Measurements from ENCODE around the gene FAM151B.
"Not testable (repeated sequence)": the region's sequence is repeated elsewhere in the genome, so short reads cannot be mapped to it uniquely, and the experiment has no call there.

FAM151B gene, protein sequence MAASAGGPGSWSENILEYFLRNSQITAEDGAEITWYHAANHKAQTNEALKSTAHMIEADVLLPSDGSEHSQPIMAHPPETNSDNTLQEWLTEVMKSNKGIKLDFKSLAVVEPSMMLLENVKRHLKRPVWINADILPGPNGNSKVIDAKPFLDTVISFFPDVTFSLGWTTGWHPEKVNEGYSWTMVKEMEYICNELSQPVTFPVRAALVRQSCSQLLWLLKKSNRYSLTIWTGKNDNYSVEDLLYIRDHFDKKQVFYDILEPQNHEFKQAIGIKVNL

DNA sequence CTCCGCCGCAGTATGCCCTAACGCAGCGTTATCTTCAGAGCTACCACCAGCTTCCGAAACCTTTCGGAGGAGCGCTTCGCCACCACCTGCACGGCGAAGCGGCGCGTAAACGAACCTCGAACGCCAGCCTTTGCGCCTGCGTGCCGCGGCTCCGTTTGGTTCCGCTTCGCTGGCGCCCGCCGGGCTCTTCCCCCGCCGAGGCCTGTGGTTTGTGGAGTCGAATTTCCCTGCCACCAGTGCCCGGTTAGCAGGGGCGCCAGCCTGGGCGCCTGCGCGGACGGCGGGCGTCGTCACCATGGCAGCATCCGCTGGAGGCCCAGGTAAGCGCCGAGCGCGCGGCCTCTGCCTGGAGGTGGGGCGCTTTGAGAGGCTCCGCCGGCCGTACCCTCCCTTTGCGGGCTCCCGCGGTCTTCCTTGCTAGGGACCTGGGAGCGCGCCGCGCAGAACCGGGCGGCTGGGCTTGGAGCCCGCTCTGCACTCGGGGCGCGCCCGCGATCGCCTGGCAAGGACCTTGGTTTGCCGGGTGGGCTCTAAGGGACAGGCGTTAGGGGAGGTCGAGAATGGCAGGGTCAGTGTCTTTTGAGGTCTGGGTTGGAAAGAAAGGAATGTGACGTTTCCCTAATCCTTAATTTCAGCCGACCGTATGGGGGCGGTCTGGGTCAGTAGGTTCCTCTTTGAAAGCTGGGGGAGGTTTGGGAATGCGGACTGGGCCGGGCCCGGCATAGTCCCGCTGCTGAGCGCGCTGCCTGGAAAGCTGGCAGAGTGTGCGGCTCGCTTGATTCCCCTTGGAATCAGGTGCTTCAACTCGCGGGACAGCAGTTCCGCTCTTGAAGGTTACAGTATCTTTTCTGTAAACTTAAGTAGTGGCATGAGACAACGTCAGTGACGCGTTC, at the start of gene FAM151B:
TSS of gene FAM151B (plus strand) at position 272 of the 893 bp plus-strand sequence. CDS start at position 296, 24 bp downstream.
- DNase-seq: peak; percentile 85

DNA sequence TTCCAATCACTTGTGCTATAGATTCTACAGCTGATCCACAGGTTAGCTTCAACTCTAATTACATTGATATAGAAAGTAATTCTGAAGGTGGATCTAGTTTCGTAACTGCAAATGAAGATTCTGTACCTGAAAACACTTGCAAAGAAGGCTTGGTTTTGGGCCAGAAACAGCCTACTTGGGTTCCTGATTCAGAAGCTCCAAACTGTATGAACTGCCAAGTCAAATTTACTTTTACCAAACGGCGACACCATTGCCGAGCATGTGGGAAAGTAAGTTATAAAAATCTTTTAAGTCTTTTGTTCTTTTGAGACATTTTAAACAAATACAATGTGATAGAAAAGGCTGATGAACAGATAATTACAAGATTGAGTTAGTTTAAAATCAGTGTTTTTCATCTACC, 49.2 kb upstream of the FAM151B start:
- no peak for DNase-seq

GRCh38 chr5:80439213-80439612, 48.7 kb upstream of the FAM151B start:
- DNase-seq: no peak

- DNase-seq: no peak
Observed at GRCh38 chr5:80442742-80443141, 45.2 kb upstream of the FAM151B start.

- no peak for DNase-seq
Observed at GRCh38 chr5:80453366-80453765, 34.5 kb upstream of the FAM151B start.

- DNase-seq: no peak
Observed at GRCh38 chr5:80463269-80463668, 24.6 kb upstream of the FAM151B start.

DNA sequence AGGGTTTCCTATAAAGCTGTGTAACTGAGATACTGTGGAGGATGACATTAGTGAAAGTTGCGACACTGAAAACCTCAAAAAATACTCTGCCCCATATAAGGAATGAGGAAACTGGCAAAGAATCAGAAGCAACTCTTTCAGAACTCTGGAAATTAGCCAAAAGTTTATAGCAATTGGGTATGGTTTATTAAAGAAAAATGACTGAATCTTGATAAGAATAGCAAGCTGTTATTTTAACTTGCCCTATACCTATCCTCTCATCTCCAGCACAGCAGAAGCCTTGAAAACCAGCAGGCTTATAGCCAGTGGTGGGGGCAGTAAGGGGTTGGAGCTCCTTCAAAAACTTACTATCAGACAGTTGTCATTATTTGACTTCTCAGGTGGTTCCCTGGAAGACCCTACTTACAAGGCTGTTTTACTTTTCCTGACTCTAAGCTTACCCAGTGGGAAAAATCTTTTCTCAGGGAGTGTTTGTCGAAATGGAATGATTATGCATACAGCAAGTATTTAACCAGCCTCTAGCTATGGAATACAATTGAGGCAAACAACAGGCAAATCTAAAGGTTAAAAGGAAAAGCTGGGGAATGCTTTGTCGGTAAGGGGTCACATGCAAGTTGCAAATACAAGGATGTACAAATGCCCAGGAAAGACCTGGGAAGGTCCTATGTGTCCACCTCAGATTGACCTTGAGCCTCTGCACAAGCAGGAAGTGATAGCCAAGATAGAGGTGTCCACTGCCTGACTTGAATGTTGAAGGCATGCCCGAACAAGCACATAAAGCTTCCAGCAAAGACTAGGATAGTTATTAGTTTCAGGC, 21.0 kb upstream of the FAM151B start:
- DNase-seq: no peak

GRCh38 chr5:80468131-80468530, 19.8 kb upstream of the FAM151B start:
- no peak for DNase-seq

GRCh38 chr5:80470631-80471030, 17.3 kb upstream of the FAM151B start:
- DNase-seq: not testable (repeated sequence)

DNA sequence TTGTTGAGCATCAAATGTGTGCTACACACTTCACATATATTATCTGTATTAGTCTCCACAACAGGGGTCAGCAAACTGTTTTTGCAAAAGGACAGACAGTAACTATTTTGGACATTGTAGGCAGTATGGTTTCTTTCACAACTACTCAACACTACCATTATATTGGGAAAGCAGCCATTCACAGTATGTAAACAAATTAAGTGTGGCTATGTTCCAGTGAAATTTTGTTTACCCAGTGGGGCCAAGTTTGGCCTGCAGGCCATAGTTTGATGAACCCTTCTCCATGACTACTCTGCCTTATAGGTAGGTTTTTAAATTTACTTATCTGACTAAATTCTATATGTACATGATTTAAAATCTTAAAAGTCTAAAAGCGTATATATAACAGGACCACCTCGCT, 13.0 kb upstream of the FAM151B start:
- DNase-seq: no peak

- DNase-seq: no peak
Observed at GRCh38 chr5:80479713-80480112, 8.2 kb upstream of the FAM151B start.

GRCh38 chr5:80480354-80480753, 7.5 kb upstream of the FAM151B start:
- no peak for DNase-seq

DNA sequence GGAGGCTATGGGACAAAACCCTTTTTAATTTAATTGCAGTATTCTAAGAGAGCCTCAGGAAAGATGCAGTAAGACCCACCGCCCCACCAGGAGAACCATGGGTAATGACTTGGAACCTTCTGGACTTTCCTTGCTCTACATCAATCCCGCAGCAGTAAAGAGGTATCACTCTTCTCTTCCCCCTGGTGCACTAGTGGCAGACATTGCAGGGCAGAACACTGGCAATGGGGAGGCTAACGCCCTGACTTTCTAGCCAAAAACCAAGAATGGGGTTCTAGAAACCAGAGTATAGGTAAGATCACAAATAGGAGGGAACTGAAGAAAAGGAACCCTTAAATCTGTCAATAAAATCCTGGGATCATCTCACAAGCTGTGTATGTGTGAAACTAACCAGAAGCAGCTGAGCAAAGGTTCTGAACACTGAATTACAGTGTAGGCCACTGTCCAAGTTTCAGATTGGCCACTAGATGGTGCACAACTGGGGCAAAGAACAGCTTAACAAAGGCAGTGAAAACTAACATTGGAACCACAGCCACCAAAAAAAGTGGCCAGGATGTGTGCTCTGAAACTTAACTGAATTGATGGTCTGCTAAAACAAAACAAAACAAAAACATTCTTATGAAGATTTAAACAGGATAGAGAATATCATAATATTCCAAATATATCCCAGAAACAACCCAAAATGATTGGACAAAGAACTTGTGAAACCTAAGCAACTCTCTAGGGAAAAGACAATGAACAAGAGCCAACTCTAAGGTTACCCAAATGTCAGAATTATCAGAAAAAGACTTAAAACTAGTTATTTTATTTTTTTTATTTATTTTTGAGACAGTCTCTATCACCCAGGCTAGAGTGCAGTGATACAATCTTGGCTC, 6.6 kb upstream of the FAM151B start:
- DNase-seq: peak; percentile 17

DNA sequence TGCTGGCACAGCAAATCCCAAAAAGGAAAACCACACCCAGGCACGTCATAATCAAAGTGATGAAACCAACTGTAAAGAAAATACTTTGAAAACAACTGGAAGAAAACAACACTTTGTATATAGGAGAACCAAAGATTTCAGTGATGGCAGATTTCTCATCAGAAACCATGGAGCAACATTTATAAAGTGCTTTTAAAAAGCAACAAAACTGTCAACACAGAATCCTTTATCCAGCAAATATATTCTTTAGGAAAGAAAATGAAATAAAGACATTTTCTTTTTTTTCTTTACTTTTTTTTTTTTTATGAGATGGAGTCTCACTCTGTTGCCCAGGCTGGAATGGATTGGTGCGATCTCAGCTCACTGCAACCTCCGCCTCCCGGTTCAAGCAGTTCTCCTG, 5.3 kb upstream of the FAM151B start:
- DNase-seq: no peak

DNA sequence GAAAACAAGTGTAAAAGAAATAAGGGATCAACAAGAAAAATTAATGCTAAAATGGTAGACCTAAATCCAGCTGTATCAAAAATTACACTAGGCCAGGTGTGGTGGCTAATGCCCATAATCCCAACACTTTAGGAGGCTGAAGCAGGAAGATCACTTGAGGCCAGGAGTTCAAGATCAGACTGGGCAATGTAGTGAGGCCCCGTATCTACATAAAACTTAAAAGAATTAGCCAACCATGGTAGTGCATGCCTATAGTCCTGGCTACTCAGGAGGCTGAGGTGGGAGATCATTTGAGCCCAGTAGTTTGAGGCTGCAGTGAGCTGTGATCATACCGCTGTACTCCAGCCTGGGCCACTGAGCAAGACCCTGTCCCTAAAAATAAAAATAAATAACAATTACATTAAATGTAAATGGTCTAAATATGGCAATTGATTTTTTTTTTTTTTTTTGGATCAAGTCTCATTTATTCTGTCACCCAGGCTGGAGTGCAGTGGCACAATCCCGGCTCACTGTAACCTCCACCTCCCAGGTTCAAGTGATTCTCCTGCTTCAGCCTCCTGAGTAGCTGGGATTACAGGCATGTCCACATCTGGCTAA, 4.2 kb upstream of the FAM151B start:
- DNase-seq: no peak

DNA sequence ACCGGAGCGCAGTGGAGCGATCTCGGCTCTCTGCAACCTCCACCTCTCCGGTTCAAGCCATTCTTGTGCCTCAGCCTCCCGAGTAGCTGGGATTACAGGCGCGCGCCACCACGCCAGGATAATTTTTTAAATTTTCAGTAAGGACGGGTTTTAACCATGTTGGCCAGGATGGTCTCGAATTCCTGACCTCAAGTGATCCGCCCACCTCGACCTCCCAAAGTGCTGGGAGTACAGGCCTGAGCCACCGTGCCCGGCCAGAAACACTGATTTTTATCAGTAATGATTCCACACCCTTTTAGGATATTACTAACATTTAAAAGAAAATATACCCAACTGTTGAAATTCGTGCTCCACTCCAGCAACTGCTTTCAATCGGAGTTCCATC, 464 bp upstream of the FAM151B start:
- no peak for DNase-seq

- no peak for DNase-seq
Observed at GRCh38 chr5:80491296-80491695, 3.4 kb downstream of the FAM151B start.

DNA sequence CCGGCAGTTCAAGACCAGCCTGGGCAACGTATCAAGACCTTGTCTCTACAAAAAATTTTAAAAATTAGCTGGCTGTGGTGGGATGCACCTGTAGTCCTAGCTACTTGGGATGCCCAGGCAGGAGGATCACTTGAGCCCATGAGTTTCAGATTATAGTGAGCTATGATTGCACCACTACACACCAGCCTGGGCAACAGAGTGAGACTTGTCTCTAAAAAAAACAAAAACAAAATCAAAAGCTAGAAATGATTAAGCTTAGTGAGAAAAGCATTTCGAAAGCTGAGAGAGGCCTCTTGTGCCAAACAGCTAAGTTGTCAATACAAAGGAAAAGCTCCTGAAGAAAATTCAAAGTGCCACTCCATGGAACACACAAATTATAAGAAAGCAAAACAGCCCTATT, 4.8 kb downstream of the FAM151B start:
- DNase-seq: no peak

- not testable (repeated sequence) for DNase-seq
Observed at GRCh38 chr5:80493443-80493842, 5.5 kb downstream of the FAM151B start.

DNA sequence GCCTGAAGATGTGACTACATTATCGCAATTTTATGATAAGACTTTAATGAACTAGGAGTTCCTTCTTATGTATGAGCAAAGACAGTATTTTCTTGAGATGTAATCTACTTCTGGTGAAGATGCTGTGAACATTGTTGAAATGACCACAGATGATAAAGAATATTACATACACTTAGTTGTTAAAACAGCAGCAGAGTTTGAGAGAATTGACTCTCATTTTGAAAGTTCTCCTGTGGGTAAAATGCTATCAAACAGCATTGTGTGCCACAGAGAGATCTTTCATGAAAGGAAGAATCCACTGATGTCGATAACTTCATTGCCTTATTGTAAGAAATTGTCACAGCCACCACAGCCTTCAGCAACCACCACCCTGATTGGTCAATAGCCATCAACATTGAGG, 8.0 kb downstream of the FAM151B start:
- DNase-seq: no peak

GRCh38 chr5:80502800-80503199, 14.9 kb downstream of the FAM151B start:
- DNase-seq: no peak

- no peak for DNase-seq
Observed at GRCh38 chr5:80503641-80504040, 15.7 kb downstream of the FAM151B start.
